Skeletal muscle cell (primary cell): ENCODE data around the gene SH3BGRL2.
A peak's percentile ranks its signal among the peaks of the same experiment; 100 is the strongest.
"Not testable (repeated sequence)": the region's sequence is repeated elsewhere in the genome, so short reads cannot be mapped to it uniquely, and the experiment has no call there.

Source experiments
- DNase-seq: peaks from one replicate; pipeline ENCODE4 v3.0.0-alpha.2; 2010; ENCODE audit warnings: low read depth
- H3K4me3 ChIP-seq: 2 replicates; pipeline ENCODE4 v1.5.1; 2011; ENCODE audit warnings: low read depth, mild to moderate bottlenecking, control low read depth, low read length, moderate library complexity

The SH3BGRL2 gene

DNA sequence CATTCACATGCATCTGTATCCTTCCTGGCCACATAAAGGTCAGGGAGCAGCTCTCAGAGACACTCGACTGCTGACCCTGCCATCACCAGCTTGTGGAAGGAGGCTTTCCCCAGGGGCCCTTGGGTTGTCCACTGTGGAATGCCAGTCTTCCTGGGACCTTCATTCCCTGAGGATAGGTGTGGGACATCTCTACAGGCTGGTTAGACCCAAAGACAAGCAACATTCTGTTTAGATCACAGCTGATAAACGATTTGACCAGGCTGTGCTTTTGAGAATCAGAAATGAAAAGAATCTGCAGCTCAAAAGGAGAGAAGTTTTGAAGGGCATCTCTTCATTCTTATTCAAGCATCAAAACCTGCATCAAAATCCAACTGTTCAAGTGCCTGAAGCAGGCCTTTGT lies 18.2 kb upstream of the SH3BGRL2 start:
- no peak overlapping the region for H3K4me3 ChIP-seq
- DNase-seq = no peak

DNA sequence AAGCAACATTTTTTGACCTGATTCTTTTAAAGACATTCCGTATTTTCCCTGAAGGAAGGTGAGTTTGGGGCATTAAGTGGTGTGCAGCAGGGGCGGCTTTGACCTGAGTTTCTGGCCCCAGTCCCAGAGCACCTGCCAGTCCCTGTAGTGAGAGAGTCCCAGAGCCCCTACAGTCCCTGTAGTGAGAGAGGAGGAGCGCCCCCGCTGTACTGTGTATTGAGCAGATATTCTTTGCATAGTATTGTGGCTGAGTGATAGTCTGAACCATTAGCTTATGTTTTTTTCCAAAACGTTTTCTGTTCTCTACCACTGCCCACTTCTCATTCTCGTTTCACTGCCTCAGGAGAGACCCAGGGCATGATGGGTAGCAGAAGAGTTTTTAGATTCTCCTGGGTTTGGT lies 17.2 kb upstream of the SH3BGRL2 start:
- no peak for DNase-seq
- no peak overlapping the region for H3K4me3 ChIP-seq

DNA sequence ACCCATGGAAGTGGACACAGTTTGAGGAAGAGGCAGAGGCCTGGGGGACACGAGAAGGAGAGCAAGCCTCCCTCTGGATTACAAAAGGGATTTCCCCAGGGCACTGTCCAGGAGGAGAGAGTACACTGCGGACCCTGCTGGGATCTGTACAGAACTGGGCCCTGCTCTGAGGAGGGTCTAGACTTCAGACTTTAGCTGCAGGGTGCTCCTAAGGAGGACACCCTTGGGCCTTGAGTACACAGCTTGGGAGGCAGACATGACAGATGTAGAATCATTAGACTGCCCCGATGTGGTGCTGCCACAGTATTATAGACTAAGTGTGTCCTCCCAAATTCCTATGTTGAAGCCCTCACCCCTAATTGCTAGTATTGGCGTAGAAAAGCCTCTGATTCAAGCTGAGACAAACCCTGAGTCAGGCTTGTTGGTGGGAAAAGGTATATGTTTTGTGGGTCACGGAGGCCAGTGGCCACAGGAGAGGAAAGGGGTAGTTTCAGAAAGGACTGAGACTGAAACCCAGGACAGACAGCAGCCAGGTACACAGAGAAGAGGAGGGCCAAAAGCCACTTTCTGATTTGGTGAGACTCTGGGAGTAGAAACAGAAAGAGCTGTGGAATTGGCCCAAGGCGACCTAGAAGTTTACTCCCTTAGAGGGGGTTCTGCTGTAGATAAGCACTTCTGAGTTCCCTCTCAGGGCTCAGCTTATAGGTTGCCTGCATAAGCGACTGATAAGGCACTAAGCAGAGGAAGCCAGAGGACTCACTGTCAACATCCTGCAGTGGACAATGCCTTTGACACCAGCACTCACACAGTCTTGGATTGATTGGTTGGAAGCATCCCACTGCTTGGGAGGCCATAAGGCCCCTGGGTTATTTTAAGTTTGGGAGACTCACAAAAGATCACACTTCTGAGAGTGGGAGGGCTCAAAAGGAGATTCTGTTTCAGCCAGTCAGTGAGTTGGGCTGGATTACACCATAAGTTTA lies 16.5 kb upstream of the SH3BGRL2 start:
- DNase-seq = no peak
- no peak overlapping the region for H3K4me3 ChIP-seq

DNA sequence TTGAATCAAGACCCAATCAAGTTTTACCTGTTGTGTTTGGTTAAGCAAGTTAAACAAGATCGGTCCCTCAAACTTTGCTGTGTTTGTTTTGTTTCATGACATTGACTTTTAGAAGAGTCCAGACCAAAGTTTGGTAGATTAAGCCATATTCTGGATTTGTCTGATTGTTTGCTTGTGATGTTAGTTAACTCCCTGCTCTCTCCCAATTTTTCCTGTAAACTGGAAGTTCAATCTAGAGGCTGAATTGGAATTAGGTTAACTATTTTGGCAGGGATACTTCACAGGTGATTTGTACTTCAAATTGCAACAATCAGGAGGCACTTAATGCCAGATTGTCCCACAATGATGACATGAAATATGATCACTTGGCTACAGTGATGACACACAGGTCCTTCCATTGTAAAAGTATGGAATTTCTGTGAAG lies 13.6 kb upstream of the SH3BGRL2 start:
- DNase-seq = no peak
- H3K4me3 ChIP-seq = no peak overlapping the region

DNA sequence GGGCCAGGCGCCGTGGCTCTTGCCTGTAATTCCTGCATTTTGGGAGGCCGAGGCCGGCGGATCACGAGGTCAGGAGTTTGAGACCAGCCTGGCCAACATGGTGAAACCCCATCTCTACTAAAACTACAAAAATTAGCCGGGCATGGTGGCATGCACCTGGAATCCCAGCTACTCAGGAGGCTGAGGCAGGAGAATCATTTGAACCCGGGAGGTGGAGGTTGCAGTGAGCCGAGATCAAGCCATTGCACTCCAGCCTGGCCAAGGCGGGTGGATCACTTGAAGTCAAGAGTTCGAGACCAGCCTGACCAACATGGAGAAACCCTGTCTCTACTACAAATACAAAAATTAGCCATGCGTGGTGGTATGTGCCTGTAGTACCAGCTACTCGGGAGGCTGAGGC lies 12.7 kb upstream of the SH3BGRL2 start:
- DNase-seq, H3K4me3 ChIP-seq: not testable (repeated sequence)

DNA sequence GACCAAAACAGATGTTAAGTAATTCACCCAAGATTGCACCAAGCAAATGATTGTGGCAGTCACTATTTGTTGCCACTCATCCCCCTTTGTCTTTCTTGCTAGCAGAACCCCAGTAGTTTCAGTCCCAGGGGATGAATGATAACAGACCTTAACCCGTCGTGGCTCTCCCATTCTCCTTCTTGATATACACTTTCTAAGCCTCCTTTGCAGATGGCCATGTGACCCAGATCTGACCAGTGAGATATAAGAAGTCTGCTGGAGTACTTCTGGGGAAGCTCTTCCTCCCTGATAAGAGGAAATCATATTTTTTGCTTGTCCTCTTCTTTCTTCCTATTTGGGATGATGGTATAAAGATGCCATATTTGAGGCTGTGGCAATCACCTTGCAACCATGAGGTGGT lies 9.6 kb upstream of the SH3BGRL2 start:
- no peak for DNase-seq

DNA sequence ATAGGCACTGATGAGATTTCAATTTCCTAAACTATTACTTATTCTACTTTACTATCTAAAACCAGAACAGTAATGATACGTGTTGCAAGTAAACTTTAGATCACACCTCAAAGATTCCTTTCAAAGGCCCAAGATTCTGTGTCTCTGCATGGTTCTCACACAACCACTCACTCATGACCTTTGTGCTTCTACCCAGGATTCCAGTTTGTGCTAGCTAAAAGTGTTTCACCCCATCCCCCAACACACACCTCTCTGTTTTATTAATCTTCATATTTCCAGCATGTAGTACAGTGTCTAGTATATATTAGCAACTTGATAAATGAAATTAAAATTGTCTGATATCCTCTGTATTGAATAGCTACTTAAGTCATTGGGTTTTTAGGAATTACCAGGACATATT lies 8.8 kb upstream of the SH3BGRL2 start:
- no peak overlapping the region for H3K4me3 ChIP-seq
- no peak for DNase-seq

More for the DNA sequence above, 9.6 kb upstream of the SH3BGRL2 start:
- H3K4me3 ChIP-seq = no peak overlapping the region

DNA sequence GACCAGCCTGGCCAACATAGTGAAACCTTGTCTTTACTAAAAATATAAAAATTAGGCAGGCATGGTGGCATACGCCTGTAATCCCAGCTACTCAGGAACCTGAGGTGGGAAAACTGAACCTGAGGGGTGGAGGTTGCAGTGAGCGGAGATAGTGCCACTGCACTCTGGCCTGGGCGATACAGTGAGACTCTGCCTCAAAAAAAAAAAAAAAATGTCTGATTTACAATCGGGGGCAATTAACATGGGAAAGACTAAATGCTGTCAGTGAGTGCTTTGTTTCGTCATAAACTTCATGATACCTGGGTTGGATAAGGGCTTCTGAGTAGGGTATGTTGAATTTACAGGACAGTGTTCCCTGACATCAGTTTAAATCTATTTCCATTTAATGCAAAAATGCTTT lies 8.0 kb upstream of the SH3BGRL2 start:
- H3K4me3 ChIP-seq = no peak overlapping the region

DNA sequence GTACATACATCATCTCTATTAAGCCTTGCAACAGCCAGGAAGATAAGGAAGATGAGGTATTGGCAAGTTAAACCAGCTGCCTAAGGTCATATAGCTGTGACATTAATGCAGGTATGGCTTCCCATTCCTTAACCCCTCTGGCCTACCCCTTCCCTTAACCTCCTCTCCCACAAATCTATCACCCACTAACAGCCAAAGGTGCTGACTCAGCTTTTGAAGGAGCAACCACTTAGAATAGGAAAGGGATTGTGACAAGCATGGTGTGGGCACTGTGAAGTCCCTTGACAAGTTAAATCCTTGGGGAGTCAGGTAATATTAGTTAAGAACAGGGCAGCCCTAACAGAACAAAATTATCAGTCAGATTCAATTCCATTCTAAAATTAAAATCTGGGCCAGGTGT lies 5.4 kb upstream of the SH3BGRL2 start:
- no peak overlapping the region for H3K4me3 ChIP-seq
- no peak for DNase-seq

More for the DNA sequence above, 8.0 kb upstream of the SH3BGRL2 start:
- no peak for DNase-seq

DNA sequence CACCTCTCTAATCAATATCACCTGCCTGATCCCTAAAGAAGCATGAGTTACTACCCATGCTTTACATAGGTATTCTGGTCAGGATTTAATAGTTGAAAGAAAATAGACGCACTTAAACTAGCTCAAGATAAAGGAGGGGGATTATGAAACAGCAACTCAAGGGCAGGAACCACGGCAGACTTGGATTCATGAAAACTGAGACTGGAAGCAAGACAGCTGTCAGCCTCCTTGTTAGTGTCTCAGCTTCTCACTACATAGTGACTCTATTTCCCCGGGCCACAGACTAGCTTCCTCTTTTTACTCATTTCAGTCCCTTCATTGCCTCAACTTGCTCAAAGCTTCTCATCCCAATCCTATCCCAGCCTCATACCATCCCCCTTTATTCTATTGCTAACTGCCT lies 4.3 kb upstream of the SH3BGRL2 start:
- H3K4me3 ChIP-seq = no peak overlapping the region
- DNase-seq = no peak

DNA sequence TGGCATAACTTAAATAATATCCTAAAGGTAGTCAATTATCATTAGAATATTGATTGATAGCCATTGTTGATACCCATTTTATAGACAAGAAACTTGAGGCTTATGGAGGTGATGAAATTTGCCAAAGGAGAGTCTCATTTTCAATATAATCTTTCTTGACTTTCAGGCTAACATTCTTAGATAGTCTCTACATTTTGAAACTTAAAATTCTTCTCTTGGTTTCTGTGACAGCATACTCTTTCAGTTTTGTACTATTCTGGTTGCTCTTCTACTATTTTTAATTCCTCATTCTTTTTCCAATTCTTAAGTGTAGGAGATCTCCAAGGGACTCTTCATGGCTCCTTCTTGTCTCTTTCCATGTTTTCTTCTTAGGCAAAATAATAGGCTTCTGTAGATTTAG lies 3.7 kb upstream of the SH3BGRL2 start:
- no peak for DNase-seq
- H3K4me3 ChIP-seq = no peak overlapping the region

DNA sequence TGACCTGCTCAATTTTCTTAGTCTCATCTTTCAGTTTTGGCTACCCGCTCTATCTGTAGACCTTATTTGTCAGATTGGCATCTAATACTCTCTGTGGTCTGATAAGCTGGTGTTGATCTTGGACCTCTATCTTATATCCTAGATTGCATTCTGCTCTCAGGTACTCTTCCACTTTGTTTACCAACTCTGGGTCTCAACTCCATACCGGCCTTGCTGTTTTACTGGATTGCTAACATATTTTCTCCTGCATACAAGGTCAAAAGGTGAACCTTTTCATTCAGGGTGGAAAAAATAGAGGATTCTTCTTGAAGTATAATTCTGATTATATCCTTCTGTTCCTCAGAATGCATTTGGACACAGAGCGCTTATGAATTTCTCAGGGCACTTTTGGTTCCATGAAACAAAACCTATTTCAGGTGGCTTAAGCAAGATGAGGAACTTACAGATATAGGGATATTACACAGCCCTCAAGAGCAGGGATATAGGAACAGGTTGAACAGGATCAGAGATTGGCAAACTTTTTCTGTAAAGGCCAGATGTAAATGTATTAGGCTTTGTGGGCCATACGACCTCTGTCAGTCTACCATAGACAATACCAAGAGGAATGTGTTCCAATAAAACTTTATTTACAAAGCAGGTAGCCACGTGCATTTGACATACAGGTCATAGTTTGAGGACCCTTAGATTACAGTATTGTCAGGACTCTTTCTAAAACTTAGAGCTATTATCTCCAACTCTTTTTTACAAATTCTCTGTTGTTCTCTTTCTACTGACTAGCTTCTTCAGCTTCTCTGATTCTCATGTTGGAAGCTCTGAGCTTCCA lies 2.5 kb upstream of the SH3BGRL2 start:
- DNase-seq = no peak

DNA sequence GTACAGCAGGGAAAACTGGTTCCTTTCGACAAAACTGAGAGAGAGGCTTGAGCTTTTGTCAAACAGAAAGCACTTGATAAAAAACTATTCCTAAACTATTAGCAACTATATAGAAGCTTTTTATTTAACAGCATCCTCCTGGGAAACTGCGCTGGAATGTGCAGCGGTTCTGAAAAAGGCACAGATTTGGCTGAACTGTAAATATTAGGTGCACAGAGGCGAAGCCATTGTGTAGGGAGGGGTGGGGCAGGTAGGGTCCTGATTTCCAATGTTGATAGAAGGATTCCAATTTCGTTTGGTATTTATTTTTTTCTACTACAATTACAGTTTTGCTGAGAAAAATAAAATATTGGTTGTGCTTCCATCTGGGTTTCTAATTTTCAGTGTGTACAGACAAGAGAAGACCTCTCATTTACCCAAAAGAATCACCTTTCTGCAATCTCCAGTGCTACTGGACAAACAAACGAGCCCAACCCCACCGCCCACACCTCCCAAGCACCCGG lies 698 bp upstream of the SH3BGRL2 start:
- no peak for DNase-seq
- H3K4me3 ChIP-seq = peak overlapping the region; percentile 71

More for the DNA sequence above, 2.5 kb upstream of the SH3BGRL2 start:
- no peak overlapping the region for H3K4me3 ChIP-seq

DNA sequence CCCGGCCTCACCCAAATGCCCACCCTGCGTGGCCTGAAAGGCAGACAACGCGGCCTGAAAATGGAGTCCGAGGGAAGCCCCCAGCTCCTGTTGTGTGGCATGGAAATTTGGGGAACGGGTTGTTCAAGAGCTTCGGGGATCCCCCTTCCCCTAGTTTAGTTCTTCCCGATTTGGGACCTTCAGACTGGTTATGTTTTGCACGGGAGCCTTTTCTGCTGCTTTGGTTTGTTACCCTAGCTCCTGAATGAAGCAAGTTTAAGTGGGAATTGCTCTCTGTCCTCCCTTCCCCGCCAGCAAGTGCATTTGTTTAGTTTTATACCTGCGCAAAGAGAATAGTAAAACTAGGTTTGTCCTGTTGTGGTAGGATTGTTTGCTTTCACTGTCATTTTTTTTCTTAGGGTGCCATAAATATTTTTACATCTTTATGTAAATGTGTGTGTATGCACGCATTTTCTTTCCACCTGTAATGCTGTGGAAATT lies 604 bp downstream of the SH3BGRL2 start:
- DNase-seq = no peak
- H3K4me3 ChIP-seq = peak overlapping the region; percentile 71

DNA sequence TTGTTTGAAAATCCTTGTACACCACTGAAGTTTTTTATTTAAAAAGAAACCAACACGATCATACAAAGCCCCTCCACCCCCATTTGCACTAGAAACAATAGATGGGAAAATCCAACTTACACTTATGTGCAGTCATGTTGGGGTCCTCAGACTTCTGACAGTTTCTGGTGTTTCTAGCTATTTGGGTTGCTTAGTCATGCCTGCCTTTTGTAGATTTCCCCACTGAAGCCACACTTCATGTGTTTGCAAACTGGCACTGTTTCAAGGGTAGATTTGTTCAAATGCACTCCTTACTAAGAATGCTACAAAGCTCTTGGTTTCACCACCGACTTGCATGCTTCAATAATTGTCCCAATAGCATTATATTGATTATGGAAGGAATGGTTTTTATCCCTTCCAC lies 1.5 kb downstream of the SH3BGRL2 start:
- no peak for DNase-seq
- H3K4me3 ChIP-seq = no peak overlapping the region

DNA sequence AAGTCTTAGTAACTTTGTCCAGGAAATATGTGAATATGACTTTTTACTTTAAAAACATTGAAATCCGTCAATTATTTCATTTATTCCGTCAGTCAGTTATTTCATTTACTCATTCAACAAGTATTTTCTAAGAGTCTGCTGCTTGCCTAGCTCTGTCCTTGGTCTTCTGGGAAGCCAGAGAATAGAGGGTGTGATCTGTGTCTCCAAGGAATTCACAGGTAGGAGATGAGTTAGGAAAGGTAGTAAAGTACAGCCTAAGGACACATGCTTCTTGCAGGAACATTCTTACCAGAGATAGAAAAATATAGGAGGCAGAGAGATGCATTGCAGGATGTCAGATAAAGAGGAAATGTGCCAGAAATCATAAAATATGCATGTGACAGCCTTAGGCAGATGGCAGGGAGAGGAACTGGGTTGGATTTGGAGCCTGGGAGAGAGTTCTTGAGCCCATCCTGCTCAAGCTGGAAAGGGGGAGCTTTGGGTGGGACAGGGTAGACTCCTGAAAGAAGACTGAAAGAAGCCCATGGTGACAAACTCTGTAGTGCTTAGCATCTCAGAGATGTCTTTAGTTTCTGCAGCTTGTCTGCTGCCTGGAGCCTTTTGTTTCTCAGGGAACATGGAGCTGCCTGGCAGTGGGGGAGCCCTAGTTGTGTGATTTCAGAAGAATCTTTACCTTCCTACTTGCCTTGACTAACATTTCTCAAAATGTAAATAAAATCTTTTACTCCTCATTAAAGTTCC lies 3.5 kb downstream of the SH3BGRL2 start:
- no peak for DNase-seq

DNA sequence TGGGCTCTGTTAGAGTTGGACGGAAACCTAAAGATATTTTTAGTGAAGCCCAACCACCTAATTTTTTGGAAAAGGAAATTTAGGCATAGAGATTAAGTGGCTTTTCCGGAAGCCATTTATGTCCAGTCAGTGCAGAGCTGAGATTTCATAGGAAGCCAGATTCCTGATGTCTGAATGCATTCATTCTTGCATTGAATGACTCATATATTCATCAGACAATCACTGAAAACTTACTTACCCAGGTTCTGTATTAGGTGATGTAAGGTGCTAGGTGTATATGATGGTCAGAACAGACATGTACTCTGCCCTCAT lies 4.1 kb downstream of the SH3BGRL2 start:
- H3K4me3 ChIP-seq = no peak overlapping the region
- DNase-seq = no peak

More for the DNA sequence above, 3.5 kb downstream of the SH3BGRL2 start:
- H3K4me3 ChIP-seq = no peak overlapping the region

DNA sequence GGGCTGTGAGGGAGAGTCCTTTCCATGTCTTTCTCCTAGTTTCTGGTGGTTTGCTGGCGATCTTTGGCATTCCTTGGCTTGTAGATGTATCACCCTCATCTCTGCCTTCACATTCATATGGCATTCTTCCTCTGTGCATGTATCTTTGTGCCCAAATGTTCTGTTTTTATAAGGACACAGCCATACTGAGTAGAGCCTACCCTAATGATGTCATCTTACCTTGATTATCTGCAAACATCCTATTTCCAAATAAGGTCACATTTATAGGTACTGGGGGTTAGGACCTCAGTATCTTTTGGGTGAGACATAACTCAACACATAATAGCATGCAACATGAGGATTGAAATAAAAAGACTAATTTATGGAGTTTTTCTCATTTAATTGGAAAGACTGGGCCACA lies 5.5 kb downstream of the SH3BGRL2 start:
- no peak for DNase-seq
- no peak overlapping the region for H3K4me3 ChIP-seq
